AG04450 (cell line): ENCODE results near the gene COL27A1. TPM values are rescaled to one million over a fixed set of nuclear protein-coding genes. Genes with fewer than 3 reads are reported as not detected.

Experiments
- CTCF ChIA-PET: fragments of 300-600, 350-600 bp; formaldehyde crosslinking; extraction: SDS; loops from one replicate; lab custom pipeline; 2022; ENCODE audit warnings: antibody characterized with exemption, inconsistent platforms; lab: Charles Lee
- POLR2A ChIA-PET: fragments of 350-600 bp; formaldehyde crosslinking; extraction: SDS; loops from one replicate; lab custom pipeline; 2021; ENCODE audit warnings: antibody characterized with exemption, inconsistent platforms; lab: Yijun Ruan, JAX
- DNase-seq: peaks from one replicate; pipeline ENCODE4 v3.0.0-alpha.2; 2011; ENCODE audit warnings: low read depth, low spot score
- H3K27ac ChIP-seq: one replicate; pipeline ENCODE4 v1.5.1; 2012; ENCODE audit warnings: low read depth, low read length, control low read depth
- H3K27me3 ChIP-seq: one replicate; pipeline ENCODE4 v1.6.0; 2012; ENCODE audit warnings: low read length; ENCODE audit not compliant: control insufficient read depth, insufficient read depth
- H3K4me3 ChIP-seq: 2 replicates; pipeline ENCODE4 v1.5.1; 2011; ENCODE audit warnings: mild to moderate bottlenecking, low read depth, low read length, control low read depth
- H3K9me3 ChIP-seq: 2 replicates; pipeline ENCODE4 v1.5.1; 2012; ENCODE audit warnings: low read length; ENCODE audit not compliant: control insufficient read depth, insufficient read depth
- polyA plus RNA-seq: library from polyadenylated mRNA; depleted of rRNA; stranded (reverse); fragments of >200 nt; gene quantifications from 2 replicates; pipeline ENCODE4 v1.2.3, GENCODE V29; 2011
- TF ChIP-seq, protein P1 (sequence below): IDR thresholded peaks from 2 replicates; pipeline ENCODE4 v1.5.1; 2011; ENCODE audit warnings: low read depth, low read length, control low read depth, inconsistent platforms

Gene COL27A1
- polyA plus RNA-seq, 1 experiment: 8.5 TPM

DNA sequence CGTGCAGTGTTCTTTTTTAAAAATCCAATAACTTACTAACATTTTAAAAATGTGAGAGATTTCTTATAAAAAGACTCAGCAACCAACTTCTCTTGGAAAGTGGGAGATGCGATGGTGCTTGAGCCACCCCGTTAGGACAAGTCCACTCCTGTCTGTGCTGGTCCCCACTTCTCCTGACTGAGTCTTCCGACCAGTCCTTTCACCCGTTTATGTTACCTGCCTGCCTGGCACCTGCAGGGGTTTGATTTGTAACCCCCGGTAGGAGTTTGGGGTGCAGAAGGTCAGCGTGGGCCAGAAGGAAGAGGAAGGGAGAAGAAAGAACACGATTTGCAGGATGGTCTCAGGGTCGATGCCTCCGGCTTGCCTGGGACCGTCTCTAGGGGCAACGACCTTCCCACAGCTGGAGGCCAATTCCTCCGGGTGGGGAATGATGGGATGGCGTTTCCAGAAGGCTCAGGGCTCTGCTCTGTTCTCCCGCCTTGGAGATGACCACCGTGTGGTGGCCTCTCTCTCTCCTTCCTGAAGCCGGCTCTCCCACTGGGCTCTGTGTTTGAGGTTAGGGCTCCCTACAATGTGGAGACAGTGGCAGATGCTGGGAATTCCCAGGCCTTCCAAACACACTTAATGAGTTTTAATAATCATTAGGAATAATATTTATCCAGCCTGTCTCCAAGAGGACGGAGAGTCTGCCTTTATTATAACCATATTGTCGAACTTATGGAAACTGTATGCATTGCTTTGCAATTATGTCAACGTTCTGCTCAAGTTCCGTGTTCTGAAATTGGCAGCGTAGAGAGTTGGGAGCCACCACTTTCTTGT is 14.8 kb downstream of the COL27A1 start:
- TF ChIP-seq, protein P1, sequence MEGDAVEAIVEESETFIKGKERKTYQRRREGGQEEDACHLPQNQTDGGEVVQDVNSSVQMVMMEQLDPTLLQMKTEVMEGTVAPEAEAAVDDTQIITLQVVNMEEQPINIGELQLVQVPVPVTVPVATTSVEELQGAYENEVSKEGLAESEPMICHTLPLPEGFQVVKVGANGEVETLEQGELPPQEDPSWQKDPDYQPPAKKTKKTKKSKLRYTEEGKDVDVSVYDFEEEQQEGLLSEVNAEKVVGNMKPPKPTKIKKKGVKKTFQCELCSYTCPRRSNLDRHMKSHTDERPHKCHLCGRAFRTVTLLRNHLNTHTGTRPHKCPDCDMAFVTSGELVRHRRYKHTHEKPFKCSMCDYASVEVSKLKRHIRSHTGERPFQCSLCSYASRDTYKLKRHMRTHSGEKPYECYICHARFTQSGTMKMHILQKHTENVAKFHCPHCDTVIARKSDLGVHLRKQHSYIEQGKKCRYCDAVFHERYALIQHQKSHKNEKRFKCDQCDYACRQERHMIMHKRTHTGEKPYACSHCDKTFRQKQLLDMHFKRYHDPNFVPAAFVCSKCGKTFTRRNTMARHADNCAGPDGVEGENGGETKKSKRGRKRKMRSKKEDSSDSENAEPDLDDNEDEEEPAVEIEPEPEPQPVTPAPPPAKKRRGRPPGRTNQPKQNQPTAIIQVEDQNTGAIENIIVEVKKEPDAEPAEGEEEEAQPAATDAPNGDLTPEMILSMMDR: no peak
- H3K27ac ChIP-seq: no peak overlapping the region
- no peaks in the 10 kb centered on the region for H3K9me3 ChIP-seq
- ChIA-PET CTCF (interaction anchor here (0.7 kb wide), 1 partner anchor 11 kb away, joined by 3 read pairs; no protein-coding TSS in a partner anchor), POLR2A (interaction anchor here (0.9 kb wide), 2 partner anchors 11 to 15 kb away, joined by 3 to 4 read pairs; partner anchors contain the start of gene COL27A1)
- no peak for DNase-seq
- H3K4me3 ChIP-seq: no peak overlapping the region
- no peaks in the 10 kb centered on the region for H3K27me3 ChIP-seq

DNA sequence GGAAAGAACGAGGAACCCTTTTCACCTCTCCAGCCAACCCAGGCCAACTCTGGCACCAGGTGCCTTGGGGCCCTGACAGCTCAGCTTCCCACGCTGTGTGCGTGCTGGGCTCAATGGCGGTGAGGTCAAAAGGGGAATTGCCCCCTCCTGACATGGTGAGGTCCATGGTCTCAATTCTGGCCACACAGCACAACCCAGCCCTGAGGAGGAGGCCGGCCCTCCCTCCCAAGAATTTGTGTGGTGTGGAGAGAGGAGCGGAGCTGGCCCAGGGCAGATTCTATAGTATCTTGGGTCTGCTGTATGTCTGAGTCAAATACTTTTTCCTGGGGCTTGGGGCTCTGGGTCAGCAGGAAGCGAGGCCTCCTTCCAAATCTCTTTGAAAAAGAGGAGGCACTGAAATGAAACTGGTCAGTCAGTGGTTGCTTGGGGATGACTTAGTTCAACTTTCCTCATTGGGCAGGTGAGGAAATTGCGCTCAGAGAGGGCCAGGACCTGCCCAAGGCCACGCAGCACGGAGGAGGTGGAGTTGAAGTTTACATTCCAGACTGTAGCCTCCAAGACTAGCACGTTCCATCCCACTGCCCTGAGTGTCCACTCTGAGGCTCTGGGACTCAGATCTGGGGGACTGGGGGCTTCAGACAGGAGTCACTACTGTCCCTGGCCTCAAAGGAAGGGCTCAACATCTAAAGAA is 15.6 kb downstream of the COL27A1 start:
- POLR2A ChIA-PET: no interaction called here
- CTCF ChIA-PET: no interaction called here
- TF ChIP-seq, protein P1: no peak
- Histone ChIP-seq H3K4me3 (no peak overlapping the region), H3K9me3 (no peaks in the 10 kb centered on the region), H3K27me3 (no peaks in the 10 kb centered on the region), H3K27ac (no peak overlapping the region)
- DNase-seq: no peak

DNA sequence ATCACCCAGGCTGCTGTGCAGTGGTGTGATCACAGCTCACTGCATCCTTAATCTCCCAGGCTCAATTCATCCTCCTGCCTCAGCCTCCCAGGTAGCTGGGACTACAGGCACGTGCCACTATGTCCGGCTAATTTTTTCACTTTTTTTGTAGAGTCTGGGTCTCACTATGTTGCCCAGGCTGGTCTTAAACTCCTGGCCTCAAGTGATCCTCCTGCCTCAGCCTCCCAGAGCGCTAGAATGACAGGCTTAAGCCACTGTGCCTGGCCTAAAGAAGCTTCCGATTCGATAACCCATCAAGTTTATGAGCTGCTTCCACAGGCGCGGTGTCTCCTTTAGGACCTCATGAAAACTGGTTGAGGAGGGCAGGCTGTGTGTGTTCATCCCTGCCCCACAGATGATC is 16.2 kb downstream of the COL27A1 start:
- Histone ChIP-seq H3K4me3 (no peak overlapping the region), H3K9me3 (no peaks in the 10 kb centered on the region), H3K27ac (no peak overlapping the region), H3K27me3 (no peaks in the 10 kb centered on the region)
- CTCF ChIA-PET: interaction anchor here (0.9 to 1.3 kb wide), 2 partner anchors 16 to 99 kb away, joined by 4 read pairs; partner anchors contain the start of gene COL27A1
- no peak for DNase-seq
- TF ChIP-seq, protein P1: no peak
- POLR2A ChIA-PET: no interaction called here

DNA sequence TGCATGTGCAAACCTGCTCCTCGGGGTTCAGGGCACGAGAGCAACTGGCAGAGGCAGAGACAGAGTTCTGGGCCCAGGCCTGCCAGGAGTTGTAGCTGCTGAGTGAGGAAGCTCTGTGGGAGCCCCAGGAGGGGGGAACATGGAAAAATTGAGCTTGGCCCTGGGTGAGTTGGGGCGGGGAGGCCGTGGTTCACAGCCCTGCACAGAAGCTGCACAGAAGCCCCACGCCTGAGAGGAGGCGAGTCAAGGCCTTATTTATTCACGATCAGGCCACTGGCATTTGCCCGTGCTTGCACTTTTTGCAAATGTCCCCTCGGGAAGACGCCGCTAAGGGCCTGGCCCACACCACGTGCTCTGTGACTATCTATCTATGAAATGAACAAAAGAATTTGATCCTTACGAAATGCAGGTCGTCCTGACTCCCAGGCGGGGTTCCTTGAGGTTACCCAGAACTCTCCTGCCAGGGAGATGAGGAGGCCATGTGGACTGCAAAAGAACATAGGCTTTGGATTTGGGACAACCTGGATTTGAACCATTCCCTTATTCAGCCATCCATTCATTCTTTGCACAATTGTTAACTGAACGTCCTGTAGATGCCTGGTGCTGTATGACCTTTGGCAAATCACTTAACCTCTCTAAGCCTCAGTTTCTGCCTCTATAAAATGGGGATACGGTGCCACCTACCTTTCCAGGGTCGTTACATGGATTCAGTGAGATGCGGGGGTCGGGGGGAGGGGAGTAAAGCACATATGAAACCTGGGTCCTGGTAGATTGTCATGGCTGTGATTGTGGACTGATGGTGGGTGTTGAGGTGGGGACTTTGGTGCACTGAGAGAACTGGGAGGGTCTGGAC is 17.9 kb downstream of the COL27A1 start:
- H3K9me3 ChIP-seq: no peaks in the 10 kb centered on the region
- H3K27me3 ChIP-seq: no peaks in the 10 kb centered on the region
- POLR2A ChIA-PET: no interaction called here
- CTCF ChIA-PET: interaction anchor here (1.3 kb wide), 1 partner anchor 18 kb away, joined by 4 read pairs; the partner anchor contains the start of gene COL27A1
- H3K27ac ChIP-seq: no peak overlapping the region
- H3K4me3 ChIP-seq: no peak overlapping the region
- DNase-seq: no peak
- TF ChIP-seq, protein P1: no peak
